ENCODE results near the gene SRRM3.

DNA sequence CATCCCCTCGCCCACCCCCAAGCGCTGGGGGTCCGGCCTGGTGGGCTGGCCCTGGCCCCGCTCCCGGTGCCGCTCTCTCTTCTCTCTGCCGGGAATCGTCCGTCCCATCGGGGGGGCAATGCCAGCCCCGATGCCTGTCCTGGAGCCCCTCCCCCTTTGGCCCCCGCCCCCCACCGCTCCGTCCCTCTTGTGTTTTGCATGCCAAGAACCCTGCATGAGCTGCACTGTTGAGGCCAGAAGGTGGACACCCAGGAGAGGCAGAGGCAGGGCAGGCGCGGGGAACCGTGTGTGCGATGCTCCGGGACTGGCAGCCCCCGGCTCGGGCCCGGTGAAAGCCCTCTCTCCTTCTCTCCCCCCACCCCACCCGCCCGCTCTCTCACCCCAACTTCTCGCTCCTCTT is 78.7 kb downstream of the SRRM3 start:
- TF ChIP-seq, protein P1, sequence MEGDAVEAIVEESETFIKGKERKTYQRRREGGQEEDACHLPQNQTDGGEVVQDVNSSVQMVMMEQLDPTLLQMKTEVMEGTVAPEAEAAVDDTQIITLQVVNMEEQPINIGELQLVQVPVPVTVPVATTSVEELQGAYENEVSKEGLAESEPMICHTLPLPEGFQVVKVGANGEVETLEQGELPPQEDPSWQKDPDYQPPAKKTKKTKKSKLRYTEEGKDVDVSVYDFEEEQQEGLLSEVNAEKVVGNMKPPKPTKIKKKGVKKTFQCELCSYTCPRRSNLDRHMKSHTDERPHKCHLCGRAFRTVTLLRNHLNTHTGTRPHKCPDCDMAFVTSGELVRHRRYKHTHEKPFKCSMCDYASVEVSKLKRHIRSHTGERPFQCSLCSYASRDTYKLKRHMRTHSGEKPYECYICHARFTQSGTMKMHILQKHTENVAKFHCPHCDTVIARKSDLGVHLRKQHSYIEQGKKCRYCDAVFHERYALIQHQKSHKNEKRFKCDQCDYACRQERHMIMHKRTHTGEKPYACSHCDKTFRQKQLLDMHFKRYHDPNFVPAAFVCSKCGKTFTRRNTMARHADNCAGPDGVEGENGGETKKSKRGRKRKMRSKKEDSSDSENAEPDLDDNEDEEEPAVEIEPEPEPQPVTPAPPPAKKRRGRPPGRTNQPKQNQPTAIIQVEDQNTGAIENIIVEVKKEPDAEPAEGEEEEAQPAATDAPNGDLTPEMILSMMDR (IDR thresholded peaks at IDR 0.05): no peak
- no peak for TF ChIP-seq EP300 (IDR thresholded peaks at IDR 0.05)
- no peak for TF ChIP-seq POLR2A (IDR thresholded peaks at IDR 0.05)

Data from gastroesophageal sphincter (tissue), 3 donors.